DOHH2 (cell line): ENCODE results near the gene AREG.

Experiments
- H3F3A ChIP-seq: fragments of 200-600 bp; sonication (generic), shearing (Covaris generic); 2 replicates; pipeline ENCODE4 v1.6.0; 2016; ENCODE audit warnings: antibody characterized with exemption, mild to moderate bottlenecking; ENCODE audit not compliant: control insufficient read depth, insufficient read depth
- H3K27ac ChIP-seq: fragments of 200-600 bp; sonication (generic); 2 replicates; pipeline ENCODE4 v1.5.1; 2014; ENCODE audit warnings: low read depth, mild to moderate bottlenecking, low read length, moderate library complexity
- H3K27me3 ChIP-seq: fragments of 200-600 bp; sonication (generic); 2 replicates; pipeline ENCODE4 v1.6.1; 2014; ENCODE audit warnings: mild to moderate bottlenecking, low read length, mixed read lengths; ENCODE audit not compliant: control insufficient read depth
- H3K36me3 ChIP-seq: fragments of 200-600 bp; sonication (generic); 2 replicates; pipeline ENCODE4 v1.6.1; 2014; ENCODE audit warnings: mild to moderate bottlenecking, low read length, moderate library complexity, mixed read lengths; ENCODE audit not compliant: control insufficient read depth
- H3K4me1 ChIP-seq: fragments of 200-600 bp; sonication (generic); 2 replicates; pipeline ENCODE4 v1.6.1; 2014; ENCODE audit warnings: mild to moderate bottlenecking, low read length, mixed read lengths; ENCODE audit not compliant: control insufficient read depth
- H3K4me2 ChIP-seq: fragments of 200-600 bp; sonication (generic); 2 replicates; pipeline ENCODE4 v1.6.0; 2014; ENCODE audit warnings: mild to moderate bottlenecking, low read length, moderate library complexity
- H3K4me3 ChIP-seq: fragments of 200-600 bp; sonication (generic); 2 replicates; pipeline ENCODE4 v1.5.1; 2014; ENCODE audit warnings: mild to moderate bottlenecking, low read length, mixed read lengths
- H3K79me2 ChIP-seq: fragments of 200-600 bp; sonication (generic); 2 replicates; pipeline ENCODE4 v1.6.1; 2014; ENCODE audit warnings: mild to moderate bottlenecking, low read length, mixed read lengths; ENCODE audit not compliant: control insufficient read depth
- H3K9me2 ChIP-seq: fragments of 200-600 bp; sonication (generic); replicated peaks from 2 replicates; pipeline ENCODE4 v1.6.1; 2014; ENCODE audit warnings: mild to moderate bottlenecking, low read length, mixed read lengths; ENCODE audit not compliant: control insufficient read depth
- H3K9me3 ChIP-seq: fragments of 200-600 bp; sonication (generic); 2 replicates; pipeline ENCODE4 v1.6.1; 2014; ENCODE audit warnings: antibody characterized with exemption, low read length, mixed read lengths; ENCODE audit not compliant: control insufficient read depth, insufficient read depth
- H4K20me1 ChIP-seq: fragments of 200-600 bp; sonication (generic); 2 replicates; pipeline ENCODE4 v1.6.0; 2014; ENCODE audit warnings: low read depth, mild to moderate bottlenecking, antibody characterized with exemption, low read length, moderate library complexity; ENCODE audit not compliant: control insufficient read depth, insufficient read depth
- EZH2phosphoT487 ChIP-seq: fragments of 200-600 bp; sonication (generic); IDR thresholded peaks from 2 replicates; pipeline ENCODE4 v1.6.1; 2017; ENCODE audit warnings: borderline replicate concordance, mild to moderate bottlenecking, antibody characterized with exemption, low read length, moderate library complexity, mixed read lengths
- TF ChIP-seq, protein P1 (sequence below): fragments of 200-600 bp; sonication (generic); IDR thresholded peaks from one replicate; pipeline ENCODE4 v1.5.1; 2014; ENCODE audit warnings: antibody characterized with exemption, mild to moderate bottlenecking, low read depth, low read length; ENCODE audit not compliant: poor library complexity, severe bottlenecking

The AREG gene

DNA sequence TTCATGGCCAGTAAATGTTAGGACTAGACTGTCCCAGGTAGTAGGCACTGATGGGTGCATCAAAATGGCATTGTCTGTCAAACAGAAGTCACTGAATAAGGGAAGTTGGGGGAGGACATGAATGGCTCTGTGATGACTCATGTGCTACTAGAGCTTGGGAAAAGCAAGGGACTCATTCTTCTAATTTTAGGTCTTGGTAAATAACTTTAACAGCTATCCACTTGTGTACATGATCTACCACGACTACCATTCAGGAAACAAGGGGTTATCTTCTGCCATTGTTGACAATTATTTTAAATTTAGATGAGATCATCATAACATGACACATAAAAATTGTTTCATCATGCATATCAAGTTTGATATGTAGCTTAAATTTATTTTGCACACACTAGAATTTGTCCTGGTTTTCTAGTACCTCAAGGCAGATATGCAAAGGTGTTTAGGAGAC, 6.3 kb downstream of the AREG start:
- H3K9me3 ChIP-seq, result no peaks in the 10 kb centered on the region
- no peak overlapping the region for H3K4me3 ChIP-seq
- no peaks in the 10 kb centered on the region for H3K79me2 ChIP-seq
- H3K36me3 ChIP-seq, result no peaks in the 10 kb centered on the region
- H3F3A ChIP-seq, result no peaks in the 10 kb centered on the region
- no peaks in the 10 kb centered on the region for H3K9me2 ChIP-seq
- no peaks in the 10 kb centered on the region for H3K4me1 ChIP-seq
- H3K27me3 ChIP-seq, result peaks cover 11% of the 10 kb centered on the region; the same call in 1 of the 2 replicates
- H4K20me1 ChIP-seq, result no peaks in the 10 kb centered on the region
- no peak overlapping the region for H3K4me2 ChIP-seq
- H3K27ac ChIP-seq, result no peak overlapping the region
- TF ChIP-seq, protein P1, sequence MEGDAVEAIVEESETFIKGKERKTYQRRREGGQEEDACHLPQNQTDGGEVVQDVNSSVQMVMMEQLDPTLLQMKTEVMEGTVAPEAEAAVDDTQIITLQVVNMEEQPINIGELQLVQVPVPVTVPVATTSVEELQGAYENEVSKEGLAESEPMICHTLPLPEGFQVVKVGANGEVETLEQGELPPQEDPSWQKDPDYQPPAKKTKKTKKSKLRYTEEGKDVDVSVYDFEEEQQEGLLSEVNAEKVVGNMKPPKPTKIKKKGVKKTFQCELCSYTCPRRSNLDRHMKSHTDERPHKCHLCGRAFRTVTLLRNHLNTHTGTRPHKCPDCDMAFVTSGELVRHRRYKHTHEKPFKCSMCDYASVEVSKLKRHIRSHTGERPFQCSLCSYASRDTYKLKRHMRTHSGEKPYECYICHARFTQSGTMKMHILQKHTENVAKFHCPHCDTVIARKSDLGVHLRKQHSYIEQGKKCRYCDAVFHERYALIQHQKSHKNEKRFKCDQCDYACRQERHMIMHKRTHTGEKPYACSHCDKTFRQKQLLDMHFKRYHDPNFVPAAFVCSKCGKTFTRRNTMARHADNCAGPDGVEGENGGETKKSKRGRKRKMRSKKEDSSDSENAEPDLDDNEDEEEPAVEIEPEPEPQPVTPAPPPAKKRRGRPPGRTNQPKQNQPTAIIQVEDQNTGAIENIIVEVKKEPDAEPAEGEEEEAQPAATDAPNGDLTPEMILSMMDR, result no peak
- no peak for TF ChIP-seq EZH2phosphoT487

GRCh38 chr4:74453037-74453635, 8.2 kb downstream of the AREG start:
- H3K27ac ChIP-seq, result no peak overlapping the region

GRCh38 chr4:74453829-74454742, 9.2 kb downstream of the AREG start:
- Histone ChIP-seq H3F3A (no peaks in the 10 kb centered on the region), H3K27me3 (peaks cover 5% of the 10 kb centered on the region; the same call in 1 of the 2 replicates), H3K27ac (no peak overlapping the region), H3K9me2 (no peaks in the 10 kb centered on the region), H3K36me3 (no peaks in the 10 kb centered on the region), H4K20me1 (no peaks in the 10 kb centered on the region), H3K4me3 (no peak overlapping the region), H3K9me3 (no peaks in the 10 kb centered on the region), H3K79me2 (no peaks in the 10 kb centered on the region), H3K4me1 (no peaks in the 10 kb centered on the region), H3K4me2 (no peak overlapping the region)
- TF ChIP-seq, protein P1, result no peak
- TF ChIP-seq EZH2phosphoT487, result no peak

More at GRCh38 chr4:74453037-74453635, 8.2 kb downstream of the AREG start:
- Histone ChIP-seq H3K9me2 (no peaks in the 10 kb centered on the region), H3K4me1 (no peaks in the 10 kb centered on the region), H3K36me3 (no peaks in the 10 kb centered on the region), H3K9me3 (no peaks in the 10 kb centered on the region), H3K4me3 (no peak overlapping the region), H3K4me2 (no peak overlapping the region), H3F3A (no peaks in the 10 kb centered on the region), H4K20me1 (no peaks in the 10 kb centered on the region), H3K27me3 (peaks cover 5% of the 10 kb centered on the region; the same call in 1 of the 2 replicates), H3K79me2 (no peaks in the 10 kb centered on the region)
- TF ChIP-seq, protein P1, result no peak
- TF ChIP-seq EZH2phosphoT487, result no peak
